GM12878 (cell line): ENCODE results near the gene NOS2. TPM values are rescaled to one million over a fixed set of nuclear protein-coding genes. Genes with fewer than 3 reads are reported as not detected.

Experiments used
- ATAC-seq: fragments of 200-7000 bp; cut with Tn5 transposase; 3 replicates; pipeline ENCODE4 v1.9.1; 2020; ENCODE audit warnings: mild to moderate bottlenecking, moderate library complexity
- BruUV-seq: library from RNA; stranded (reverse); fragments of 400-500 nt; replicated peaks from 2 replicates; lab custom pipeline; 2021; lab: Mats Ljungman, UMichigan
- CTCF ChIA-PET: fragments of 300-600 bp; sonication (Branson Sonifier 250); formaldehyde crosslinking; extraction: SDS; loops from one replicate; lab custom pipeline; 2021; ENCODE audit warnings: inconsistent platforms; lab: Yijun Ruan, JAX
- POLR2A ChIA-PET: fragments of 350-600 bp; formaldehyde crosslinking; extraction: SDS; loops from one replicate; lab custom pipeline; 2021; ENCODE audit warnings: inconsistent platforms; lab: Charles Lee
- RAD21 ChIA-PET: fragments of 300-600 bp; sonication (Branson Sonifier 250); formaldehyde crosslinking; loops from one replicate; lab custom pipeline; 2023; ENCODE audit warnings: antibody characterized with exemption; ENCODE audit not compliant: unreplicated experiment; lab: Charles Lee
- SMC1A ChIA-PET: fragments of 300-600 bp; sonication (Branson Sonifier 250); formaldehyde crosslinking; loops from one replicate; lab custom pipeline; 2023; ENCODE audit not compliant: unreplicated experiment, uncharacterized antibody; lab: Charles Lee
- DNase-seq: peaks from one replicate; pipeline ENCODE4 v3.0.0-alpha.2; 2011; ENCODE audit warnings: low read depth, low spot score
- FAIRE-seq: peaks from 3 replicates; lab custom pipeline; 2011; peaks lifted over from hg19 to GRCh38; lab: Jason Lieb, UNC
- H2AFZ ChIP-seq: 2 replicates; pipeline ENCODE4 v1.6.0; 2011; ENCODE audit warnings: low read depth, low read length, control low read depth; ENCODE audit not compliant: control insufficient read depth
- H3K27ac ChIP-seq: 2 replicates; pipeline ENCODE4 v1.5.1; 2011; ENCODE audit warnings: control low read depth; ENCODE audit not compliant: control insufficient read depth, insufficient read depth
- H3K27me3 ChIP-seq, 2 experiments: replicated peaks in 1 of 2; 2 replicates each; pipeline versions ENCODE4 v1.6.0 to v1.6.1; 2011; ENCODE audit warnings: low read length in 1 of 2; ENCODE audit not compliant: control insufficient read depth in 2 of 2, insufficient read depth in 2 of 2
- H3K36me3 ChIP-seq, 2 experiments: 2 replicates each; pipeline ENCODE4 v1.5.1; 2011; ENCODE audit warnings: low read length in 1 of 2; ENCODE audit not compliant: control insufficient read depth in 2 of 2, insufficient read depth in 2 of 2
- H3K4me1 ChIP-seq: 2 replicates; pipeline ENCODE4 v1.6.1; 2011; ENCODE audit warnings: mild to moderate bottlenecking, low read length, moderate library complexity, mixed read lengths; ENCODE audit not compliant: control insufficient read depth, insufficient read depth
- H3K4me2 ChIP-seq: 2 replicates; pipeline ENCODE4 v1.6.0; 2011; ENCODE audit warnings: control low read depth; ENCODE audit not compliant: control insufficient read depth, insufficient read depth
- H3K4me3 ChIP-seq: fragments of 200-600 bp; sonication (generic); 2 replicates; pipeline ENCODE4 v1.5.1; 2016
- H3K79me2 ChIP-seq: 2 replicates; pipeline ENCODE4 v1.6.0; 2011; ENCODE audit warnings: low read length; ENCODE audit not compliant: control insufficient read depth, insufficient read depth
- H3K9ac ChIP-seq: 2 replicates; pipeline ENCODE4 v1.8.0; 2011; ENCODE audit warnings: low read length, control low read depth, mixed read lengths; ENCODE audit not compliant: control insufficient read depth, insufficient read depth
- H3K9me3 ChIP-seq: replicated peaks from 3 replicates; pipeline ENCODE4 v1.5.1; 2011; ENCODE audit warnings: mild to moderate bottlenecking, low read length; ENCODE audit not compliant: control insufficient read depth, insufficient read depth
- H4K20me1 ChIP-seq: 2 replicates; pipeline ENCODE4 v1.6.0; 2011; ENCODE audit not compliant: control insufficient read depth, insufficient read depth
- BACH1 ChIP-seq: fragments of 450-650 bp; IDR thresholded peaks from 2 replicates; pipeline ENCODE4 v1.6.1; 2017; ENCODE audit warnings: mild to moderate bottlenecking, borderline replicate concordance
- BRCA1 ChIP-seq: IDR thresholded peaks from 2 replicates; pipeline ENCODE4 v1.6.1; 2011; ENCODE audit warnings: low read depth, low read length, improper control_type of control experiment
- CHD1 ChIP-seq: IDR thresholded peaks from 2 replicates; pipeline ENCODE4 v1.6.1; 2012; ENCODE audit warnings: low read depth, low read length, improper control_type of control experiment
- CTCF ChIP-seq, 3 experiments: IDR thresholded peaks in 2 of 3; conservative IDR thresholded peaks in 1 of 3; 2 replicates each; pipeline ENCODE4 v1.5.1; 2011; ENCODE audit warnings: low read depth in 3 of 3, low read length in 3 of 3, mild to moderate bottlenecking in 3 of 3, control low read depth in 2 of 3, moderate library complexity in 2 of 3, inconsistent platforms in 1 of 3, mixed read lengths in 1 of 3; ENCODE audit not compliant: control insufficient read depth in 2 of 3, insufficient read depth in 1 of 3; ENCODE audit errors: extremely low read depth in 1 of 3
- DPF2 ChIP-seq: fragments of 450-650 bp; IDR thresholded peaks from 2 replicates; pipeline ENCODE4 v1.6.1; 2017; ENCODE audit warnings: mild to moderate bottlenecking
- ETV6 ChIP-seq, 2 experiments: fragments of 450-650 bp in 1 of 2; IDR thresholded peaks in 1 of 2; conservative IDR thresholded peaks in 1 of 2; 2 replicates each; pipeline ENCODE4 v1.6.1; 2014; ENCODE audit warnings: antibody characterized with exemption in 1 of 2, borderline replicate concordance in 1 of 2, low read depth in 1 of 2, mild to moderate bottlenecking in 1 of 2, moderate library complexity in 1 of 2
- IKZF1 ChIP-seq: fragments of 450-650 bp; conservative IDR thresholded peaks from 2 replicates; pipeline ENCODE4 v1.6.1; 2017; ENCODE audit warnings: antibody characterized with exemption, mild to moderate bottlenecking
- IRF4 ChIP-seq: IDR thresholded peaks from 2 replicates; pipeline ENCODE4 v1.6.1; 2011; ENCODE audit warnings: low read depth, low read length
- MEF2B ChIP-seq: fragments of 450-650 bp; IDR thresholded peaks from 2 replicates; pipeline ENCODE4 v1.6.1; 2018; ENCODE audit warnings: mild to moderate bottlenecking, moderate library complexity; ENCODE audit not compliant: partially characterized antibody, poor library complexity, severe bottlenecking
- POLR2AphosphoS2 ChIP-seq: IDR thresholded peaks from 2 replicates; pipeline ENCODE4 v1.6.1; 2011; ENCODE audit warnings: low read depth, mild to moderate bottlenecking, low read length, improper control_type of control experiment, moderate library complexity
- POLR2AphosphoS5 ChIP-seq: IDR thresholded peaks from 2 replicates; pipeline ENCODE4 v1.6.1; 2011; ENCODE audit warnings: mild to moderate bottlenecking, low read length, inconsistent platforms
- RFX5 ChIP-seq: IDR thresholded peaks from 2 replicates; pipeline ENCODE4 v1.6.1; 2011; ENCODE audit warnings: low read depth, low read length, improper control_type of control experiment
- RUNX3 ChIP-seq: IDR thresholded peaks from 2 replicates; pipeline ENCODE4 v1.6.1; 2012; ENCODE audit warnings: low read length, inconsistent platforms
- STAT1 ChIP-seq: fragments of 450-650 bp; conservative IDR thresholded peaks from 2 replicates; pipeline ENCODE4 v1.6.1; 2014; ENCODE audit warnings: antibody characterized with exemption, mild to moderate bottlenecking
- TCF12 ChIP-seq: IDR thresholded peaks from 2 replicates; pipeline ENCODE4 v1.6.1; 2011; ENCODE audit warnings: low read depth, mild to moderate bottlenecking, low read length
- ZBTB40 ChIP-seq: fragments of 450-650 bp; IDR thresholded peaks from 2 replicates; pipeline ENCODE4 v1.6.1; 2016; ENCODE audit warnings: mild to moderate bottlenecking, moderate library complexity, borderline replicate concordance
- WGBS: methylation state at CpG from one replicate; pipeline ENCODE4 v1.1.6; 2016; ENCODE audit warnings: low lambda C conversion rate; ENCODE audit not compliant: insufficient replicate concordance, insufficient coverage; ENCODE audit errors: missing lambda C conversion rate; 5-methylcytosine and 5-hydroxymethylcytosine counted together
- in situ Hi-C: fragments of 300-500 bp; cut with MboI; formaldehyde crosslinking; loops from 9 replicates; pipeline ENCODE4 v1.14.3; 2018; ENCODE audit warnings: mixed read lengths
- intact Hi-C: fragments of 100-400 bp; cut with micrococcal nuclease; formaldehyde crosslinking; loops from one replicate; pipeline ENCODE4 v1.14.2; 2022; ENCODE audit not compliant: unreplicated experiment
- polyA plus RNA-seq, 11 experiments: library from polyadenylated mRNA; depleted of rRNA in 4 of 11; unstranded in 6 of 11; stranded (reverse) in 5 of 11; fragments of >200 nt; fragmentation: Nextera tagmentation in 4 of 11; fragmentation: Illumina TruSeq in 1 of 11; extraction: Ambion mirVana in 4 of 11; extraction: Trizol in 1 of 11; gene quantifications; 1 replicate in 1 of 11; 2 replicates in 10 of 11; pipeline versions ENCODE4 v1.2.1 to v1.2.3, GENCODE V29; 2011 to 2016; ENCODE audit warnings: inconsistent platforms in 2 of 11, missing spikeins in 2 of 11, low read depth in 1 of 11
- total RNA-seq, 4 experiments: library from RNA; depleted of rRNA in 3 of 4; stranded (reverse); fragments of >200 nt in 3 of 4; fragmentation: Illumina TruSeq in 1 of 4; extraction: Trizol in 1 of 4; gene quantifications; 2 replicates each; pipeline versions ENCODE4 v1.2.1 to v1.2.3, GENCODE V29; 2013 to 2021

NOS2 gene
- total and polyA plus RNA-seq, 10 of the 15 experiments (the other 5 are each of a cell fraction or from before 2014, with no cell fraction given) = 0.01 to 0.05 (median 0.01) TPM; not detected in 7

- H3K36me3 ChIP-seq = no peaks in the 10 kb centered on the region
- SMC1A ChIA-PET = interaction anchor here (1.2 to 11.7 kb wide), 4 partner anchors 9 to 128 kb away, joined by 4 to 457 read pairs (median 20); partner anchors contain the start of gene LYRM9
- in situ Hi-C loops (no loop called here), intact Hi-C loops (no loop called here)
- RAD21 ChIA-PET = interaction anchor here (0.9 to 10.3 kb wide), 3 partner anchors 72 to 477 kb away, joined by 3 to 439 read pairs (median 158); partner anchors contain the start of gene LYRM9
- ATAC-seq = peak; percentile 53
- CTCF ChIA-PET = interaction anchor here (0.6 to 20.6 kb wide), 6 partner anchors 9 to 175 kb away, joined by 3 to 664 read pairs (median 4); partner anchors contain the start of gene LYRM9
- peak; percentile 75 for FAIRE-seq
- no peak overlapping the region for H3K4me3 ChIP-seq
- H3K9ac ChIP-seq = peak overlapping the region; percentile 56
- no peaks in the 10 kb centered on the region; the same call in 1 of the 3 replicates for H3K9me3 ChIP-seq
- H3K27ac ChIP-seq = peak overlapping the region; percentile 94
- BruUV-seq = no TSS peak
- no peaks in the 10 kb centered on the region for H4K20me1 ChIP-seq
- no peaks in the 10 kb centered on the region for H3K79me2 ChIP-seq
- WGBS = 2% methylated on average over 7 of the region's 7 CpGs
- DNase-seq = peak; percentile 76
- H3K27me3 ChIP-seq = no peaks in the 10 kb centered on the region
- peak overlapping the region; percentile 84 for H3K4me2 ChIP-seq
- H3K4me1 ChIP-seq = peaks cover 54% of the 10 kb centered on the region
- peak overlapping the region; percentile 77 for H2AFZ ChIP-seq
- POLR2A ChIA-PET = interaction anchor here (1.0 to 1.1 kb wide), 2 partner anchors 75 to 79 kb away, joined by 3 to 4 read pairs; no protein-coding TSS in a partner anchor
- TF ChIP-seq RFX5 (no peak), CTCF (IDR thresholded peaks at IDR 0.05 in 2 of 3, conservative IDR thresholded peaks at IDR 0.05 in 1 of 3; ENCODE audit: control insufficient read depth in 2 of 3, extremely low read depth in 1 of 3, insufficient read depth in 1 of 3, low read depth in 3 of 3, low read length in 3 of 3) (no peak), TCF12 (0 out of 2 replicates have a peak, but pooled peaks have one; percentile 43), POLR2AphosphoS5 (peak; percentile 35; the same call in 1 of the 2 replicates), RUNX3 (peak; percentile 48; the same call in 1 of the 2 replicates), BACH1 (no peak), IKZF1 (peak; percentile 74), ZBTB40 (peak; percentile 49; the same call in 1 of the 2 replicates), MEF2B (peak; percentile 34), IRF4 (peak; percentile 76), ETV6 (conservative IDR thresholded peaks at IDR 0.05 in 1 of 2, IDR thresholded peaks at IDR 0.05 in 1 of 2; ENCODE audit: borderline replicate concordance in 1 of 2, low read depth in 1 of 2) (peak in 1 of 2 experiments; percentile 72; a peak in 2 of 4 replicates), CHD1 (no peak), STAT1 (peak; percentile 97; the same call in 1 of the 2 replicates), BRCA1 (no peak), DPF2 (peak; percentile 62; the same call in 1 of the 2 replicates), POLR2AphosphoS2 (no peak)
Measured at GRCh38 chr17:27810211-27810901, 10.0 kb upstream of the NOS2 start.
